Measurements from ENCODE around the gene DEPP1. TPM values are rescaled to one million over a fixed set of nuclear protein-coding genes. Genes with fewer than 3 reads are reported as not detected.

The DEPP1 gene
- total and polyA plus RNA-seq, 2 experiments from 2014 or later = 32.3 to 39.3 TPM

- H3K4me3 ChIP-seq = no peak overlapping the region
- TF ChIP-seq, protein P1, sequence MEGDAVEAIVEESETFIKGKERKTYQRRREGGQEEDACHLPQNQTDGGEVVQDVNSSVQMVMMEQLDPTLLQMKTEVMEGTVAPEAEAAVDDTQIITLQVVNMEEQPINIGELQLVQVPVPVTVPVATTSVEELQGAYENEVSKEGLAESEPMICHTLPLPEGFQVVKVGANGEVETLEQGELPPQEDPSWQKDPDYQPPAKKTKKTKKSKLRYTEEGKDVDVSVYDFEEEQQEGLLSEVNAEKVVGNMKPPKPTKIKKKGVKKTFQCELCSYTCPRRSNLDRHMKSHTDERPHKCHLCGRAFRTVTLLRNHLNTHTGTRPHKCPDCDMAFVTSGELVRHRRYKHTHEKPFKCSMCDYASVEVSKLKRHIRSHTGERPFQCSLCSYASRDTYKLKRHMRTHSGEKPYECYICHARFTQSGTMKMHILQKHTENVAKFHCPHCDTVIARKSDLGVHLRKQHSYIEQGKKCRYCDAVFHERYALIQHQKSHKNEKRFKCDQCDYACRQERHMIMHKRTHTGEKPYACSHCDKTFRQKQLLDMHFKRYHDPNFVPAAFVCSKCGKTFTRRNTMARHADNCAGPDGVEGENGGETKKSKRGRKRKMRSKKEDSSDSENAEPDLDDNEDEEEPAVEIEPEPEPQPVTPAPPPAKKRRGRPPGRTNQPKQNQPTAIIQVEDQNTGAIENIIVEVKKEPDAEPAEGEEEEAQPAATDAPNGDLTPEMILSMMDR (IDR thresholded peaks at IDR 0.05; ENCODE audit: low read depth, low read length) = no peak
- H3K36me3 ChIP-seq = no peaks in the 10 kb centered on the region
- peaks cover 9% of the 10 kb centered on the region for H3K4me1 ChIP-seq (ENCODE audit: low read depth)
- no peak overlapping the region for H3K27ac ChIP-seq
- H3K9me3 ChIP-seq (ENCODE audit: low read depth) = no peaks in the 10 kb centered on the region
- H3K27me3 ChIP-seq = no peaks in the 10 kb centered on the region
- no peak for DNase-seq (ENCODE audit: low read depth in 1 of 2, low spot score in 1 of 2)
Measured at GRCh38 chr10:44944354-44944753, 34.3 kb downstream of the DEPP1 start.

GRCh38 chr10:44939691-44940401, 38.8 kb downstream of the DEPP1 start:
- no peaks in the 10 kb centered on the region for H3K9me3 ChIP-seq (ENCODE audit: low read depth)
- H3K4me1 ChIP-seq (ENCODE audit: low read depth) = no peaks in the 10 kb centered on the region
- H3K27me3 ChIP-seq = no peaks in the 10 kb centered on the region
- TF ChIP-seq, protein P1 (IDR thresholded peaks at IDR 0.05; ENCODE audit: low read depth, low read length) = no peak
- DNase-seq (ENCODE audit: low read depth in 1 of 2, low spot score in 1 of 2) = peak in 1 of 2 donors; percentile 55
- no peaks in the 10 kb centered on the region for H3K36me3 ChIP-seq
- no peak overlapping the region for H3K4me3 ChIP-seq
- no peak overlapping the region for H3K27ac ChIP-seq

DNA sequence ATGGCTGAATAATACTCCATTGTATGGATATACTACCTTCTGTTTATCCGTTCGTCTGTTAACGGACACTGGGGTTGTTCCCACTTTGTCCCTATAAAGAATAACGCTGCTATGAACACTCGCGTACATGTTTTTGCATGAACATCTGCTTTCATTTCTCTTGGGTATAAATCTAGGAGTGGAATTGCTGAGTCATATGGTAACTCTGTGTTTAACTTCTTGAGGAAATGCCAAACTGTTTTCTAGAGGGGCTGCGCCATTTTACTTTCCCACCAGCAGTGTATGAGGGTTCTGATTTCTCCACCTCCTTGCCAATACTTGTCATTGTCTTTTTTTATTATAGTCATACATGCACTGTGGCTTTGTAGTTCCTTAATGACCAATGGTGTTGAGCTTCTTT, 39.7 kb downstream of the DEPP1 start:
- Histone ChIP-seq H3K4me1 (ENCODE audit: low read depth) (no peaks in the 10 kb centered on the region), H3K36me3 (no peaks in the 10 kb centered on the region), H3K27me3 (no peaks in the 10 kb centered on the region), H3K9me3 (ENCODE audit: low read depth) (no peaks in the 10 kb centered on the region), H3K4me3 (no peak overlapping the region), H3K27ac (no peak overlapping the region)
- DNase-seq (ENCODE audit: low read depth in 1 of 2, low spot score in 1 of 2) = no peak
- TF ChIP-seq, protein P1 (IDR thresholded peaks at IDR 0.05; ENCODE audit: low read depth, low read length) = no peak

GRCh38 chr10:44937196-44938005, 41.2 kb downstream of the DEPP1 start:
- no peaks in the 10 kb centered on the region for H3K27me3 ChIP-seq
- H3K9me3 ChIP-seq (ENCODE audit: low read depth) = no peaks in the 10 kb centered on the region
- no peaks in the 10 kb centered on the region for H3K36me3 ChIP-seq
- no peak overlapping the region for H3K27ac ChIP-seq
- peak in 1 of 2 donors; percentile 40 for DNase-seq (ENCODE audit: low read depth in 1 of 2, low spot score in 1 of 2)
- H3K4me1 ChIP-seq (ENCODE audit: low read depth) = no peaks in the 10 kb centered on the region
- H3K4me3 ChIP-seq = no peak overlapping the region
- TF ChIP-seq, protein P1 (IDR thresholded peaks at IDR 0.05; ENCODE audit: low read depth, low read length) = no peak

- no peak for DNase-seq (ENCODE audit: low read depth in 1 of 2, low spot score in 1 of 2)
- Histone ChIP-seq H3K4me1 (ENCODE audit: low read depth) (no peaks in the 10 kb centered on the region), H3K4me3 (no peak overlapping the region), H3K27me3 (no peaks in the 10 kb centered on the region), H3K9me3 (ENCODE audit: low read depth) (no peaks in the 10 kb centered on the region), H3K36me3 (no peaks in the 10 kb centered on the region), H3K27ac (no peak overlapping the region)
- TF ChIP-seq, protein P1 (IDR thresholded peaks at IDR 0.05; ENCODE audit: low read depth, low read length) = no peak
Measured at GRCh38 chr10:44936314-44936975, 42.2 kb downstream of the DEPP1 start.
